Keratinocyte (primary cell): ENCODE data around the gene PPP1R12A. TPM values are rescaled to one million over a fixed set of nuclear protein-coding genes. Genes with fewer than 3 reads are reported as not detected.

ENCODE experiments used
- DNase-seq: peaks from one replicate; pipeline ENCODE4 v3.0.0-alpha.2; 2011; ENCODE audit warnings: low read depth, missing footprints, low spot score
- FAIRE-seq: peaks from 2 replicates; lab custom pipeline; 2011; peaks lifted over from hg19 to GRCh38; lab: Jason Lieb, UNC
- H2AFZ ChIP-seq: 2 replicates; pipeline ENCODE4 v1.6.0; 2012; ENCODE audit warnings: low read length, control low read depth, inconsistent platforms; ENCODE audit not compliant: control insufficient read depth
- H3K27ac ChIP-seq: 2 replicates; pipeline ENCODE4 v1.5.1; 2011; ENCODE audit warnings: low read length; ENCODE audit not compliant: control insufficient read depth, insufficient read depth
- H3K27me3 ChIP-seq: 3 replicates; pipeline ENCODE4 v1.6.0; 2011; ENCODE audit warnings: low read length; ENCODE audit not compliant: control insufficient read depth, insufficient read depth; ENCODE audit errors: extremely low read depth
- H3K36me3 ChIP-seq, 2 experiments: 2 replicates in 1 of 2; 3 replicates in 1 of 2; pipeline ENCODE4 v1.5.1; 2011; ENCODE audit warnings: low read length in 2 of 2, mild to moderate bottlenecking in 1 of 2; ENCODE audit not compliant: control insufficient read depth in 2 of 2, insufficient read depth in 2 of 2; ENCODE audit errors: extremely low read depth in 1 of 2
- H3K4me1 ChIP-seq: 3 replicates; pipeline ENCODE4 v1.5.1; 2011; ENCODE audit warnings: low read length; ENCODE audit not compliant: control insufficient read depth, insufficient read depth; ENCODE audit errors: extremely low read depth
- H3K4me2 ChIP-seq: 3 replicates; pipeline ENCODE4 v1.6.0; 2011; ENCODE audit warnings: low read depth, low read length; ENCODE audit not compliant: control insufficient read depth, insufficient read depth; ENCODE audit errors: extremely low read depth
- H3K4me3 ChIP-seq, 3 experiments: fragments of 200-600 bp in 1 of 3; sonication (generic) in 1 of 3; 2 replicates in 2 of 3; 3 replicates in 1 of 3; pipeline ENCODE4 v1.5.1; 2011 to 2016; ENCODE audit warnings: low read length in 3 of 3, mild to moderate bottlenecking in 3 of 3, control low read depth in 2 of 3, inconsistent platforms in 1 of 3, low read depth in 1 of 3, mixed read lengths in 1 of 3, mixed run types in 1 of 3, moderate library complexity in 1 of 3; ENCODE audit not compliant: control insufficient read depth in 2 of 3, insufficient read depth in 2 of 3; ENCODE audit errors: extremely low read depth in 1 of 3
- H3K79me2 ChIP-seq: 2 replicates; pipeline ENCODE4 v1.6.0; 2012; ENCODE audit warnings: low read length; ENCODE audit not compliant: control insufficient read depth, insufficient read depth
- H3K9ac ChIP-seq: 3 replicates; pipeline ENCODE4 v1.6.0; 2011; ENCODE audit warnings: low read length; ENCODE audit not compliant: control insufficient read depth, insufficient read depth; ENCODE audit errors: extremely low read depth
- H3K9me1 ChIP-seq: 3 replicates; pipeline ENCODE4 v1.6.0; 2011; ENCODE audit warnings: low read length; ENCODE audit not compliant: control insufficient read depth, insufficient read depth; ENCODE audit errors: extremely low read depth
- H3K9me3 ChIP-seq: 2 replicates; pipeline ENCODE4 v1.5.1; 2012; ENCODE audit warnings: low read depth, low read length; ENCODE audit not compliant: control insufficient read depth
- H4K20me1 ChIP-seq: 3 replicates; pipeline ENCODE4 v1.6.0; 2011; ENCODE audit warnings: low read length; ENCODE audit not compliant: control insufficient read depth, insufficient read depth; ENCODE audit errors: extremely low read depth
- EZH2 ChIP-seq: IDR thresholded peaks from one replicate; pipeline ENCODE4 v1.6.1; 2012; ENCODE audit warnings: inconsistent platforms, mild to moderate bottlenecking, low read length, moderate library complexity
- dilution Hi-C: fragments of 300-500 bp; cut with MboI; formaldehyde crosslinking; loops from one replicate; pipeline ENCODE4 v1.7.0; 2020; ENCODE audit warnings: low sequenced_read_pairs; ENCODE audit not compliant: extremely low pct_ligation_motif_present
- polyA plus RNA-seq, 5 experiments: library from polyadenylated mRNA; depleted of rRNA in 3 of 5; stranded (reverse) in 3 of 5; stranded (forward) in 1 of 5; unstranded in 1 of 5; fragments of >200 nt; gene quantifications; 1 replicate in 1 of 5; 2 replicates in 3 of 5; 3 replicates in 1 of 5; pipeline versions ENCODE4 v1.2.1 to v1.2.3, GENCODE V29; 2011 to 2012; ENCODE audit warnings: missing spikeins in 2 of 5, low read depth in 1 of 5, low replicate concordance in 1 of 5
- TF ChIP-seq, protein P1 (sequence below), 3 experiments: IDR thresholded peaks in 1 of 3; conservative IDR thresholded peaks in 1 of 3; optimal IDR thresholded peaks in 1 of 3; 2 replicates in 2 of 3; 3 replicates in 1 of 3; pipeline versions ENCODE3 to v1.5.1; 2011; ENCODE audit warnings: low read length in 3 of 3, mild to moderate bottlenecking in 3 of 3, moderate library complexity in 2 of 3, control low read depth in 1 of 3, inconsistent platforms in 1 of 3; ENCODE audit not compliant: insufficient read depth in 2 of 3; ENCODE audit errors: extremely low read depth in 1 of 3

Gene PPP1R12A
- polyA plus RNA-seq, 1 donor (not counting 4 experiments of a cell fraction or from before 2014, with no cell fraction given) = 45.2 TPM

GRCh38 chr12:79782172-79782900 is 152.6 kb downstream of the PPP1R12A start:
- Histone ChIP-seq H3K27ac (no peak overlapping the region), H3K27me3 (no peaks in the 10 kb centered on the region), H3K79me2 (no peaks in the 10 kb centered on the region), H3K4me3 (no peak overlapping the region), H3K9me1 (no peaks in the 10 kb centered on the region), H3K4me1 (no peaks in the 10 kb centered on the region), H2AFZ (no peak overlapping the region), H3K36me3 (peaks cover 6 to 13% of the 10 kb centered on the region in 2 experiments), H3K9ac (no peak overlapping the region), H4K20me1 (no peaks in the 10 kb centered on the region), H3K9me3 (no peaks in the 10 kb centered on the region), H3K4me2 (no peak overlapping the region)
- TF ChIP-seq, protein P1, sequence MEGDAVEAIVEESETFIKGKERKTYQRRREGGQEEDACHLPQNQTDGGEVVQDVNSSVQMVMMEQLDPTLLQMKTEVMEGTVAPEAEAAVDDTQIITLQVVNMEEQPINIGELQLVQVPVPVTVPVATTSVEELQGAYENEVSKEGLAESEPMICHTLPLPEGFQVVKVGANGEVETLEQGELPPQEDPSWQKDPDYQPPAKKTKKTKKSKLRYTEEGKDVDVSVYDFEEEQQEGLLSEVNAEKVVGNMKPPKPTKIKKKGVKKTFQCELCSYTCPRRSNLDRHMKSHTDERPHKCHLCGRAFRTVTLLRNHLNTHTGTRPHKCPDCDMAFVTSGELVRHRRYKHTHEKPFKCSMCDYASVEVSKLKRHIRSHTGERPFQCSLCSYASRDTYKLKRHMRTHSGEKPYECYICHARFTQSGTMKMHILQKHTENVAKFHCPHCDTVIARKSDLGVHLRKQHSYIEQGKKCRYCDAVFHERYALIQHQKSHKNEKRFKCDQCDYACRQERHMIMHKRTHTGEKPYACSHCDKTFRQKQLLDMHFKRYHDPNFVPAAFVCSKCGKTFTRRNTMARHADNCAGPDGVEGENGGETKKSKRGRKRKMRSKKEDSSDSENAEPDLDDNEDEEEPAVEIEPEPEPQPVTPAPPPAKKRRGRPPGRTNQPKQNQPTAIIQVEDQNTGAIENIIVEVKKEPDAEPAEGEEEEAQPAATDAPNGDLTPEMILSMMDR (optimal IDR thresholded peaks at IDR 0.05 in 1 of 3, IDR thresholded peaks at IDR 0.05 in 1 of 3, conservative IDR thresholded peaks at IDR 0.05 in 1 of 3; ENCODE audit: extremely low read depth in 1 of 3, insufficient read depth in 2 of 3, low read length in 3 of 3) = no peak
- no peak for TF ChIP-seq EZH2
- dilution Hi-C loops = no loop called here
- FAIRE-seq = no peak
- DNase-seq = no peak

- FAIRE-seq = no peak
- H3K4me2 ChIP-seq = no peak overlapping the region
- H2AFZ ChIP-seq = no peak overlapping the region
- peaks cover 12% of the 10 kb centered on the region for H3K4me1 ChIP-seq
- H3K27ac ChIP-seq = no peak overlapping the region
- dilution Hi-C loops = no loop called here
- H3K9me3 ChIP-seq = no peaks in the 10 kb centered on the region
- no peak for TF ChIP-seq EZH2
- TF ChIP-seq, protein P1 (optimal IDR thresholded peaks at IDR 0.05 in 1 of 3, IDR thresholded peaks at IDR 0.05 in 1 of 3, conservative IDR thresholded peaks at IDR 0.05 in 1 of 3; ENCODE audit: extremely low read depth in 1 of 3, insufficient read depth in 2 of 3, low read length in 3 of 3) = no peak
- H3K36me3 ChIP-seq = peaks cover 5 to 12% of the 10 kb centered on the region in 2 experiments
- no peaks in the 10 kb centered on the region for H3K27me3 ChIP-seq
- no peaks in the 10 kb centered on the region for H4K20me1 ChIP-seq
- no peak for DNase-seq
- no peak overlapping the region for H3K9ac ChIP-seq
- H3K79me2 ChIP-seq = no peaks in the 10 kb centered on the region
- H3K9me1 ChIP-seq = no peaks in the 10 kb centered on the region
- no peak overlapping the region for H3K4me3 ChIP-seq
Observed at GRCh38 chr12:79778802-79779448, 156.0 kb downstream of the PPP1R12A start.
